D721Med (cell line): Measurements from ENCODE around the gene ERMN.
A peak's percentile ranks its signal among the peaks of the same experiment; 100 is the strongest.

Experiments used
- DNase-seq: peaks from one replicate; pipeline ENCODE4 v3.0.0; 2011; ENCODE audit warnings: low spot score; ENCODE audit not compliant: insufficient read length
- FAIRE-seq: peaks from 2 replicates; lab custom pipeline; 2011; peaks lifted over from hg19 to GRCh38; lab: Jason Lieb, UNC
- TF ChIP-seq, protein P1 (sequence below): IDR thresholded peaks from 2 replicates; pipeline ENCODE4 v1.5.1; 2012; ENCODE audit warnings: mild to moderate bottlenecking, control low read depth; ENCODE audit not compliant: insufficient read depth; ENCODE audit errors: missing control alignments

The ERMN gene

GRCh38 chr2:157307021-157307420, 18.6 kb downstream of the ERMN start:
- no peak for DNase-seq
- FAIRE-seq: no peak
- TF ChIP-seq, protein P1, sequence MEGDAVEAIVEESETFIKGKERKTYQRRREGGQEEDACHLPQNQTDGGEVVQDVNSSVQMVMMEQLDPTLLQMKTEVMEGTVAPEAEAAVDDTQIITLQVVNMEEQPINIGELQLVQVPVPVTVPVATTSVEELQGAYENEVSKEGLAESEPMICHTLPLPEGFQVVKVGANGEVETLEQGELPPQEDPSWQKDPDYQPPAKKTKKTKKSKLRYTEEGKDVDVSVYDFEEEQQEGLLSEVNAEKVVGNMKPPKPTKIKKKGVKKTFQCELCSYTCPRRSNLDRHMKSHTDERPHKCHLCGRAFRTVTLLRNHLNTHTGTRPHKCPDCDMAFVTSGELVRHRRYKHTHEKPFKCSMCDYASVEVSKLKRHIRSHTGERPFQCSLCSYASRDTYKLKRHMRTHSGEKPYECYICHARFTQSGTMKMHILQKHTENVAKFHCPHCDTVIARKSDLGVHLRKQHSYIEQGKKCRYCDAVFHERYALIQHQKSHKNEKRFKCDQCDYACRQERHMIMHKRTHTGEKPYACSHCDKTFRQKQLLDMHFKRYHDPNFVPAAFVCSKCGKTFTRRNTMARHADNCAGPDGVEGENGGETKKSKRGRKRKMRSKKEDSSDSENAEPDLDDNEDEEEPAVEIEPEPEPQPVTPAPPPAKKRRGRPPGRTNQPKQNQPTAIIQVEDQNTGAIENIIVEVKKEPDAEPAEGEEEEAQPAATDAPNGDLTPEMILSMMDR: no peak

DNA sequence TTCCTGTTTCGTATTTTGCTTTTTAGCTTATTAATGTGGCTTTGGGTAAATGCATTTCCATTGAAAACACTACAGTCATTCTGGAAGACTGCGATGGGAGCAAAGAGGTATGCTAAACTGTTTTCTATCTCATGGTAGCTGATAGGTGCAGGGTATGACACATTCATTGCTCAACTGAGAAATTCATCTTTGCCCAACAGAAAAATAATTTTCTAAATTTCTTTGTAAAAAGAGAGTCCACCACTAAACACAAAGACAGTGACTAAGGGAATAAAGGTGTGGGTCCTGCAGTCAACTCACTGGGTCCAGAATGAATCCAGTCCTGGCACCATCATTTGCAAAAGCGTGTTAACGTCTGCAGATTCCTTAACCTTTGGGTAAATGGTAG, 19.9 kb downstream of the ERMN start:
- TF ChIP-seq, protein P1: no peak
- DNase-seq: no peak
- no peak for FAIRE-seq

- TF ChIP-seq, protein P1: no peak
- FAIRE-seq (no peak), DNase-seq (no peak)
Observed at GRCh38 chr2:157304811-157305722, 20.6 kb downstream of the ERMN start.

- DNase-seq: no peak
- TF ChIP-seq, protein P1: no peak
- no peak for FAIRE-seq
Observed at GRCh38 chr2:157303612-157304011, 22.0 kb downstream of the ERMN start.

DNA sequence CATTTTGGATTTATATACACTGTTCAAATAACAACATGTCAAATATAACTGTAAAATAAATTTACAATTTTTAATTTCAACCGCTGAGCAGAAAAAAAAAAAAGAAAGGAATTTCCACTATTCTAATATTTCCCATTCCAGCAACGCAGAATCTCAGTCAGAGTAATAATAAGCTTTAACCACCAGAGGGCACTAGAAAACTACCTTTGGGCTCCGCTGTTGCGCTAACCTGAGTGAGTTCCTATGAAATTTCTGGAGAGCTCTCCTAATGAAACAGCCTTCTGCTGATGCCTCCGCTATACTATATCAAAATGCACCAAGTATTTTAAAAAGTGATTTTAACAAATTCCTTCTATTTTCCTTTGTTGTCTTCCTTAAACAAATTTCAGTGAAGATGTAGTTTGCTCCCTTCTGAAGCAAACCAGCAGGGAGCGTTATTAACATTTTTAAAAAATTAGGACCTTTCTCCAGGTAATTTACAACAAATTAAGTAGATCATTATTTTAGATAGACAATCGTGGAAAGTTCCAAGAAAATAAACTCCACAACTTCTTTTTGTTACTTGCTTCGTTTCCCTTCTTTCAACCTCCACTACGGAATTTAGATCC, 23.0 kb downstream of the ERMN start:
- FAIRE-seq: peak; percentile 6
- TF ChIP-seq, protein P1: peak; percentile 75
- no peak for DNase-seq

DNA sequence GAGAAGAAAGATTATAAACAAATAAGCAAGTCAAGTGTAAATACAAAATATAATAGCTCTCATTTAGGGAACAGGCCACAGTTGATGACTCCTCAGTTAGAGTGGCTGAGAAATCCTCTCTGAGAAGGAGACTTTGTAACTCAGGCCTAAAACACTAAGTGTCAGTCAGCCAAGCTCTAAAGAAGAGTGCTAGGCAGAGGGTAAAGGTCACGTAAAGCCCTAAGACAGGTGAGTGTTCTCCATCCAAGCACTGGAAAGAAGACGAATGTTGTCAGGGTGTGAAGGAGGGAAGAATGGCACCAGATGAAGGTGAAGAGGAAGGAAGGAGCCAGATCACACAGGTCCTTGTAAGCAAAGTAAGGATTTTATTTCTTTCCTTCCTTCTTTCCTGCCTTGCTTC, 24.3 kb downstream of the ERMN start:
- no peak for DNase-seq

More for the DNA sequence above, 24.3 kb downstream of the ERMN start:
- TF ChIP-seq, protein P1: no peak
- no peak for FAIRE-seq
